ENCODE results near the gene PLEK2. TPM values are rescaled to one million over a fixed set of nuclear protein-coding genes. Genes with fewer than 3 reads are reported as not detected.

PLEK2 gene
- total and polyA plus RNA-seq, 2 of the 13 experiments (the other 11 are each of a cell fraction or from before 2014, with no cell fraction given), result 0.26 to 1.5 TPM

- TF ChIP-seq, protein P1, sequence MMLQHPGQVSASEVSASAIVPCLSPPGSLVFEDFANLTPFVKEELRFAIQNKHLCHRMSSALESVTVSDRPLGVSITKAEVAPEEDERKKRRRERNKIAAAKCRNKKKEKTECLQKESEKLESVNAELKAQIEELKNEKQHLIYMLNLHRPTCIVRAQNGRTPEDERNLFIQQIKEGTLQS (CRISPR knock-in tag; IDR thresholded peaks at IDR 0.05), result no peak
- TF ChIP-seq NFKBIZ (CRISPR knock-in tag; IDR thresholded peaks at IDR 0.05) (no peak), KAT7 (CRISPR knock-in tag; IDR thresholded peaks at IDR 0.05; ENCODE audit: borderline replicate concordance) (no peak), SOX6 (IDR thresholded peaks at IDR 0.05) (no peak), SOX6 (CRISPR knock-in tag; IDR thresholded peaks at IDR 0.05) (no peak), ETV6 (CRISPR knock-in tag; conservative IDR thresholded peaks at IDR 0.05) (no peak), NFIC (IDR thresholded peaks at IDR 0.05; ENCODE audit: low read length) (no peak)
These were observed 35.0 kb upstream of the PLEK2 start (continued) for GRCh38 chr14:67447033-67447381.

GRCh38 chr14:67446371-67447032 is 34.5 kb upstream of the PLEK2 start:
- DNase-seq (ENCODE audit: low spot score) (no peak), FAIRE-seq (no peak), ATAC-seq (no peak; the same call in 2 of the 3 replicates)
- H4K20me1 ChIP-seq (ENCODE audit: insufficient read depth, low read length), result no peaks in the 10 kb centered on the region
- no peaks in the 10 kb centered on the region for H3K79me2 ChIP-seq (ENCODE audit: insufficient read depth, low read length)
- ChIA-PET CTCF (ENCODE audit: low intra/inter-chr PET ratio, low total read pairs) (no interaction called here), POLR2A (interaction anchor here (1.0 kb wide), 1 partner anchor 18 kb away, joined by 3 read pairs; no protein-coding TSS in a partner anchor)
- H3K27me3 ChIP-seq (ENCODE audit: control insufficient read depth in 1 of 2, insufficient read depth in 2 of 2, low read length in 2 of 2), result peaks cover 0 to under 1% of the 10 kb centered on the region in 2 experiments; a peak in 1 of 5 replicates
- peaks cover 31% of the 10 kb centered on the region for H3K4me1 ChIP-seq (ENCODE audit: insufficient read depth, low read length)
- in situ Hi-C loops (cut with HindIII; ENCODE audit: extremely low pct_ligation_motif_present, low pct_unique_long_range_greater_than_20kb), result no loop called here
- H2AFZ ChIP-seq (ENCODE audit: low read length), result no peak overlapping the region
- H3K27ac ChIP-seq (ENCODE audit: extremely low read length, insufficient read depth, low read length), result no peak overlapping the region
- WGBS (ENCODE audit: low lambda C conversion rate), result 27% methylated on average over 8 of the region's 8 CpGs
- no peak overlapping the region for H3K4me3 ChIP-seq (replicated peaks in 1 of 3; ENCODE audit: insufficient read depth in 1 of 3, low read depth in 2 of 3, low read length in 3 of 3)
- TF ChIP-seq IKZF1 (IDR thresholded peaks at IDR 0.05) (no peak), NAIF1 (CRISPR knock-in tag; IDR thresholded peaks at IDR 0.05; ENCODE audit: borderline replicate concordance) (no peak), MIXL1 (CRISPR knock-in tag; IDR thresholded peaks at IDR 0.05) (no peak), TRIM22 (IDR thresholded peaks at IDR 0.05) (no peak)
- H3K4me2 ChIP-seq (ENCODE audit: low read depth, low read length), result no peak overlapping the region; the same call in 1 of the 2 replicates
- no peaks in the 10 kb centered on the region for H3K9me3 ChIP-seq (ENCODE audit: low read length)
- no TSS peak for BruUV-seq (replicated peaks)
- no peak overlapping the region for H3K9ac ChIP-seq (ENCODE audit: insufficient read depth, low read depth, low read length)
- intact Hi-C loops (cut with micrococcal nuclease; ENCODE audit: unreplicated experiment), result no loop called here
- H3K36me3 ChIP-seq (replicated peaks in 1 of 2; ENCODE audit: control insufficient read depth in 1 of 2, insufficient read depth in 2 of 2, low read length in 2 of 2), result no peaks in the 10 kb centered on the region
